Activated CD4-positive, alpha-beta T cell treated with anti-CD3 and anti-CD28 coated beads, Interleukin-2, amount 50 U/mL, for 4 hours (primary cell): ENCODE measurements around the gene TEX44.

Experiments used
- DNase-seq, 2 experiments: peaks; one replicate each; pipeline ENCODE4 v3.0.0-alpha.2; 2020

The TEX44 gene

GRCh38 chr2:231634951-231635875 is 42.5 kb downstream of the TEX44 start:
- no peak for DNase-seq

DNA sequence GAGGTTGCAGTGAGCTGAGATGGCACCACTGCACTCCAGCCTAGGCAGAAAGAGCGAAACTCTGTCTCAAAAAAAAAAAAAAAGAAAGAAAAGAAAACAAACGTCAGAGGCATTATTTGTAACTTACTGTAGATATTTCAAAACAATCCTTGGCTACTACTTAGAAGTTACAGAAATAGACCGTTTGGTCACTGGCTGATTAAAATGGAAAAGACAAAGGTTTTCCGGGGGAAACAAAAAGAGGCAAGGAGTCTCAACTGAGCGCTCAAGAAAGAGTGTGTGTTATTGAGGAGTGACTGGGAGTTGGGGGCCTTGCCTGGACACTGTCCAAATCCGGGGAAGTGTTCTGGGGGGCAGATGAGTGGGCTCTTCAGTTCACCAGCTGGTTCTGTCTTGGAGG is 47.6 kb downstream of the TEX44 start:
- DNase-seq, result no peak

- no peak for DNase-seq
Measured at GRCh38 chr2:231640641-231641111, 48.0 kb downstream of the TEX44 start.

DNA sequence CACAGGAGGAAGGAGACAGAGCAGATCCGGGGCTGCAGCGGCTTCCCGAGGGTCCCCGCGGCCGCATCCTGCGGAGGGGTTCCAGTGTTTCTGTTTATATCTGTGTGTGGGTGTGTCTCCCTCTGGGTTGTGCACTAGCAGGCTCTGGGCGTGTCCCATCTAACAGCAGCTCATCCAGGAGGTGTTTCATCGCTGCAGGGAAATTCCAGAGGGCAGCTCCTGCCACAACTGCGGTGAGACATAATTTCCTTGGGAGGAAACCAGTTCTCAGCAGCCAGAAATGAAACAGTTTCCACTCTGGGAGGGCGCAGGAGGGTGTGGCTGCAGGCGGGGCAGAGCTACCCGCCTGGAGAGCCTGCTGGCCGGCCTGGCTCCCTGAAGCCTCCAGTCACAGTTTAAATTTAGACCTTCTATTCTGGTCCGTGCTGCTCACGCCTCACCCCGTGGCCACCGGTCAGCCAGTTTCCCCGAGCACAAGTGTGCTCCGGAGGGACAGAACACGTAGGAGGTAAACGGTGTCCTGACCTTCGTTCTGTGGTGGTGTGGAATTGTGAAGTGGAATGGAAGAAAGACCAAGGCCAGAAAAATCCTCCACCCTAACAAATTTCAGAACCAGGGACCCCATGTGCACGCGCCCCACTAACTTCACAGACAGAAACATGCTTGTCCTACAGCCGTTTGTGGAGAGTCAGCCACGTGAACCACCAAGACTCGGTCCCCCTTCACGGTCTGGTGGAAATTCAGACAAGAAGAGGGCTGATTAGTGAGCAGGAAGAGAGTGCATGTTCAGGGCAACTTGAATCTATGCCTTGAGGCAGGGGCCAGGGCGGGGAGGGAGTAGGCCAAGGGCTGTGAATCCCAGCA is 50.2 kb downstream of the TEX44 start:
- peak; percentile 58 to 64 for DNase-seq

DNA sequence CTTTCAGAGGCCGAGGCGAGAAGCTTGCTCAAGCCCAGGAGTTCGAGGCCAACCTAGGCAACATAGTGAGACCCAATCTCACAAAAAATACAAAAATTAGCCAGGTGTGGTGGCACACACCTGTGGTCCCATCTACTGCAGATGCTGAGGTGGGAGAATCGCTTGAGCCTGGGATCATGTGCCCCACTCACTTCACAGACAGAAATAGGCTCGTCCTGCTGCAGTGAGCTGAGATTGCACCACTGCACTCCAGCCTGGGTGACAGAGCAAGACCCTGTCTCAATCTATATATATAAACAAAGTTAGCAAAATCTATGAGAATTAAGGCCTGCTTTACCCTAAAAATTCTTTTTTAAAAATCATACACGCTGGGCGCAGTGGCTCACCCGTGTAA is 50.8 kb downstream of the TEX44 start:
- no peak for DNase-seq
